Body of pancreas (tissue), 4 donors: ENCODE measurements around the gene ZNF154.

Source experiments
- CTCF ChIP-seq, 7 experiments: fragments of 450-650 bp in 4 of 7; fragments of 200-600 bp in 3 of 7; sonication (generic) in 3 of 7; IDR thresholded peaks; one replicate each; pipeline ENCODE4 v1.5.1; 2016 to 2019; ENCODE audit warnings: antibody characterized with exemption in 7 of 7
- POLR2A ChIP-seq, 3 donors: fragments of 450-650 bp; IDR thresholded peaks; one replicate each; pipeline ENCODE4 v1.6.1; 2016; ENCODE audit warnings: antibody characterized with exemption in 3 of 3, mild to moderate bottlenecking in 2 of 3

GRCh38 chr19:57746580-57747471 lies 37.8 kb upstream of the ZNF154 start, which contains the start of gene ZNF776:
- TF ChIP-seq CTCF (IDR thresholded peaks at IDR 0.05) (peak in 1 of 7 experiments; percentile 2), POLR2A (IDR thresholded peaks at IDR 0.05) (peak in 2 of 3 donors; percentile 54 to 55)
